Glomerular visceral epithelial cell (primary cell): ENCODE results near the gene SLC25A13.

Source experiments
- DNase-seq: peaks from one replicate; pipeline ENCODE4 v3.0.0-alpha.2; 2016; ENCODE audit errors: extremely low spot score

SLC25A13 gene

DNA sequence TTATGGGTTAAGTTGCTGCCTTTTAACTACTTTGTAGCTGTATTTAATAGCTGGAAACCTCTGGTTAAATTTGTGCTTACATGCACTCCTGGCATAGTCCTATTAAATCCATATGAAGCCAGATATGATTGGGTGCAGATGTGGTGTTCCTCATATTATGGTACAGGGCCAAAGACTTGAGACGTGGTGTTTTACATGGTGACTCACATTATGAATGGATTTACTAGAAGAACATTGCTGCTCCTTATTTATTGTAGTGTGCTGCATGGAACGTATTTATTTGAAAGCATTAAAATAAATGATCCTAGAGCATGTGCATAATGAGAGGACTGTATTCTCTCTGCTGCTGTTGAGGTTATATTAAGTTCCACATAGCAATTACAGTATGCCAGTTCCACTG lies 224.1 kb downstream of the SLC25A13 start:
- no peak for DNase-seq

DNA sequence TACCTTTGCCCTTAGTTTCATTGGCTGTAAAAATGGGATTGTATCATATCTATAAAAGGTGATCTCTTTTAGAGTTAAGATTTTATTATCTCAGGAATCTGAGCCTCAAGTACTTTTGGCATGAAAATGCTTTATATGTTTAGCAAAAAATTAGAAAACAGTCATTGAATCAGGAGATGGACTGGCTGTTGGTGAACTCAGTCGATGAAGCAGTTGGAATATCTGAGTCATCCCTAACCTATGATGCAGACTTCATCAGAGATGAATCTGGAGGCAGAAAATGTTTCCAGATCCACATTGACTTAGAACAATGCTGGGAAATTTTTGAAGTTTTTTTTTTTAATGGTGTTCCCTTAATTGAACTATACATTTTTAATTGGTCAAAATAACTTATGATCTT lies 228.5 kb downstream of the SLC25A13 start:
- DNase-seq, result peak; percentile 4

DNA sequence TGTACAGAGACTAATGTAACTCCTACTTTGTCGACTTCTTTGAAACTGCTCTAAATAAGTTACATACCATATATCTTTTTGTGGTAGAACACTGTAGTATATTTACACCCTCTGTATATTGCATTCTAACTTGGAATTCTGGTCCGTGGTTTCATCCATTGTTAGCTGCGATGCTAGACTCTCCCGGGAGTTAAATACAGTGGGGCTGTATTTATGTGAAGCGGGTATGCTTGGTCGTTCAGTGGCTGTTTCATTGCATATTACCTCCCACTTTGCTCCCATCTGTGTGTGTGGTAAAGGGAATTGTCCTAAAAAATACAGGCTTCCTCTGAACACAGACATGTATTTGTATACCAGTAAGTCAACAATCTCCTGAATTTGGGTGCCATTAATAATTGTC lies 231.1 kb downstream of the SLC25A13 start:
- DNase-seq, result no peak

DNA sequence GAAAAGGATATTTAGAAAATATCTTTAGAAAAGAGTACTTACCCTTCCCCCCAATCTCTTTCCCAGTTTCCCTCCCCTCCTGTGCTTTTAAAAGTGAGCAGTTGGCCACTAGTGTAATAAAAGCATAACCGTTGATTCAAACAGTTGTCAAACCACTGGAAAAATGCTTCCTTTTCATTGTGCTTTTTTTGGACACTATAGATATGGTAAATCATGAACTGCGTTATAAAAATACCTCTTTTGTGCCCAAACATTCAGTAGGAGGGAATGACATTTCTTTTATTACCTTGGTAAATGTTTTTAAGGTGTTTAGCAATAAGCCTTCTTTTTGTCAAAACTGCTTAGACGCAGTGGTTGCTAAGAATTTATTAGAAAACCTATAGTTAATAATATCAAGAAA lies 232.4 kb downstream of the SLC25A13 start:
- no peak for DNase-seq

DNA sequence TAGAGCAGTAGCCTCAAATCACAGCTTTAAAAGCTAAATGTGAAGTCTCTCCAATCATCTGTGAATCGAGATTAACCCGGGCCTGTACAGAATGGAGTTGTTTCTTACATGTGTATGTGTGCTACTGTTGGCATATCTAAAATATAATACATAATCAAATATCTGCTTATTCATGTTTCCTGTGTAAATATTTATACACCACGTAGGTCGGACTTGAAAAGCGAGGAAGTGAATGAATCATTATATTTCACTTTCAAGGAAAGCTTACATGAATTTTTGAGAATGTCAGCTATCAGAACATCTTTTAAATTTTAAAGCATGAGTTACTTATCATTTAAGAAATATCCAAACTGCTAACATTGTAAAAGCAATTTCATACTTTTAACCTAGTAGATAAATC lies 233.3 kb downstream of the SLC25A13 start:
- no peak for DNase-seq

DNA sequence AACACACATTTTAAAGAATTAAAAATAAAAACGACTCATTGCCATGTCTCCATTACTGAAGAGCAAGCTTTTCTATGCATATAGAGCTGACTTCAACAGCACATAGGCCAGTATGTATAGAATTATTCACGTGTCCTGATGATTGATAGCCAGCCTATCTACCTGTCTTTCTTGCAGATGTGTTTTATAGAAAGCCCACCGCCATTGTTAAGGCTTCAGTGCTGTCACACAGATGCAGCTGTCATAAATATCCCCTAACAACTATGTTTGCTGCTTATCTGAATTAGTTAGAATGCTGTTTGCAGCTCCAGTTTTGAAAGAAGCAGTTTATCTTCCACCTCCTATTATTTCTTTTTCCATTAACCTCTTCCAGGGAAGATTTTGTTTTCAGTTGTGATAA lies 235.9 kb downstream of the SLC25A13 start:
- no peak for DNase-seq

DNA sequence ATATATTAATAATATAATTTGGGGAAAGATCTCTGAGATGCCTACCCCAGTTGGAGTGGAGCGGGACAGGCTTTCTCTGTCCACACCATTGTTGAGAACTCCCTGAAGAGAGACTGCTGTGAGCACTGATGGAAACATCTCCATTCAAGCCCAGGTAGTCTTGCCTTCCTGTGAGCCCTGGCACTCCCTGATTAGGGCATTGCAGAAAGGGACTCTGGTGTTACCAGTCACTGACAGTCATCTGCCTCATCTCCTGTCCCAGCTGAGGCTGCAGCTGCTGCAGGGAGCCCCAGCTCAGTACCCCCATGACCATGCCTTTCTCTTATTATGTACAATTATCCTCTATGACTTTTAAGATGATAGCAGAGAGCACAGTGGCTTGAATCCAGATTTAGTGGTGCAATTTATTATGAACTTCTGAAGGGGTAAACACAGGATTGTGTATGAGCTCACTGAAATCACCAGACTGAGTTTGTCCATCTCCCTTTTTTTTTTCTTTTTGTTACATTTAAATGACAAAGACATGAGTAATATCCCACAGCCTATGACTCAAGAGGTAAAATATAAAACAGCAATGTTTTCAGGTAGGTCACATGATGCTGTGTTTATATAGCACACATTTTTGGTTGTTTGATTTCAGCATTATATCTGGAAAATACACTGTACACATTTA lies 236.9 kb downstream of the SLC25A13 start:
- DNase-seq, result peak; percentile 37

DNA sequence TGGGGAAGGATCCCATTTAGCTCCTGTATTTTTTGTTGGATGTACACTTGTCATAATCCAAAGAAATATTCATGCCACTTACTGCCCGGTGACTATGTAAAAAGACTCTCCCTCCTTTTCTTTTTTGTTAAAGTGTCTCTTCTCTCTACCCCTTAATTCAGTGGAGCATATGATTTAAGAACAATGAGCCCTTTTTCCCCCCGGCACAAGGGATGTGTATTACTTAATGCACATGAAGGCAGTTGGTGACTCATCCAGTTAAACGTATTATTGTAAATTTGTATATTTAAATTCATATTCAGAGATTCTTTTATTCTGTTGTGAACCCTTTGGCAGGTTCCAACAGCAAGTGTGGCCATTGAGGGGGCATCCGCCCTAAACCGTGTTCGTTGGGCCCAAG lies 241.9 kb downstream of the SLC25A13 start:
- no peak for DNase-seq

DNA sequence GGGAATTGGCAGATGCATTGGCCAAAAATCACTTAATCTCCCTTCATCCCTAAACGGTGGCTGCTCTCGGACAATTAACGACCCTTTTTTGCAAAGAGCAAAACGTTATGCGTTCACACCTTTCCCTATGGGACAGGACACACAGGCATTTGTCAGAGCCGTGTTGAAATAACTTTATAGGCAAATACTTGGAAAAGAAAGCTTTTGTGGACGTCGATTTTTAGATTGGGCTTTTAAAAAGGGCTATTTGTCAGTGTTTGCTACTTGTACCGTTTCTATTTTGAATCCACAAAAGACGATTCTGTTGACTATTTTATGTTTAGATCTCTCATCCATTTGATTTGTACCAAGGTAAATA lies 245.6 kb downstream of the SLC25A13 start:
- DNase-seq, result no peak

DNA sequence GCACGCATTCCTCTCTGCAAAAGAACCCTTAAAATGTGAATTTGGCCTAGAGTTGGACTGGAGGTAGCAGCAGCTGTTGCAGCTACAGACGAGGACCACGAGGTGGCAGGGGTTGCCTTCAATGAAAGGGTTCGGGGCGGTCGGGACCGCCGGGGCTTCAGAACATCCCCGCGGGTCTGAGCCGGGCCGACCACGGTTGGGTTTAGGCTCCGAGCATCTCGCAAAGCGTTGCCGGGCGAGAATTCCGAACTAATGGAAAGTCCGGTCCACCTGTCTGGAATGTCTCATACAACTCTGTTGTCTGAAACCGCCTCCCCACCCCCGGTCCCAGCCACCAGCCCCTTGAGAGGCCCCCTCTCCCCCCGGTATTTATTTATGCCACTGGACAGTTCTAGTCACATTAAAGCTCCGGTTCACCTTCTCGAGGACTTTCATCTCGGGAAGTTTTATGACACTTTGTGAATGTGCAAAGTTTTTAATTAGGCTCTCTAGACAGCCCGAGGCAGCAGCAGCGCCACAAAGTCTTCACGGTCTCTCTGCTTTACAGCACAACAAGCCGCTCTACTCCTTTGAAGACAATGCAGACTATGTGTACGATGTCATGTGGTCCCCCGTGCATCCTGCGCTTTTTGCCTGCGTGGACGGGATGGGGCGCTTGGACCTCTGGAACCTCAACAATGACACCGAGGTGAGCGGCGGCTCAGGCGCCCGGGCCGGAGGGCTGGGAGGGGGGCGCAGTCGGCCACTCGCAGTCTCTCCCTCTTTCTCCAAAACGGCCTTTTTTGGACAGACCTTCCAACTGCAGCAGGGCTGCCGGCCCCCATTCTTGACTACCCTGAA lies 246.2 kb downstream of the SLC25A13 start:
- peak; percentile 59 for DNase-seq

DNA sequence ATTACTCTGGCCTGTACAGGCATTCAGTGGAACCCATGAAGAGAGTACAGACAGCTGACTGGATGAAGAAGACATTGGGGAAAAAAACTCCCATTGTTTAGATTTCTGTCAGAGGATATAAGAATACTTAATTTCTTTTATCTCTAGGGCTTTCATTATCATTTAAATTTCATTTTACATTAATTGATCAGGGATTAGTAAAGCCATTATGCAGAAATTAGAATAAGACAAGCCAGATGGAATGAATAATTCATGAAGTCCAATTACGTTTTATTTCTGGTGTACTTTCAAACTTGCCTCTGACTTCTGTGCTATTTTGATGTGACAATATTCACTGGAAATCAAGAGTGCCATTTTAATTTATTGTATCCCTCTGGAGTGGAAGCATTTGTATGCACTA lies 247.0 kb downstream of the SLC25A13 start:
- DNase-seq, result no peak
